Activated CD4-positive, alpha-beta T cell treated with anti-CD3 and anti-CD28 coated beads, Interleukin-2, amount 50 U/mL, for 24 hours (primary cell): Measurements from ENCODE around the gene NFX1.

Experiments used
- DNase-seq, 2 donors: peaks; one replicate each; pipeline ENCODE4 v3.0.0-alpha.2; 2020; ENCODE audit warnings: low read depth in 1 of 2, low spot score in 1 of 2

Gene NFX1

DNA sequence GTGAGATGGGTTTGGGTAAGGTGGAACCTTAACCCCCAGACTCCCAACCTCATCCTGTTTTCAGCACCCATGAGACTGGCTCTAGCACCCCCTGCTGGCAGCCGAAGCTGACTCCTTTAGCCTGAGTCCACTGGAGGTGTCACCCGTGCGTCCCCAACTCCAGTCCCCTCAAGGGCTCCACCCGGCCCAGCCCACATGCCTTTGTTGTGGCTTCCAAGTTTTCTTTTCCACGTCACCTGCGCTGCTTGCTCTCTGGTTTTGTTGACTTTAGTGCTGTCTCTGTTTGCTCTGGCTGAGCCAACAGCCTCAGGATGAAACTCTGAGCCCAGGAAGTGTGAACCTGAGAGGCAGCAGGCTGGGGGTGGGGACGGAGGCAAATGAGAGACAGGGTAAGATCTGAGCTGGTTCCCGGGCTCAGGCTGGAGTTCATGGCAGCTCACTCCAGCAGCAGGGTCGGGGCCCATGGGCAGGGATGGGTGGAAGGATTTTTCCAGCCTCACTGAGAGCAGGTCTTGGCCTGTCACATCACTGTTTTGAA lies 125.3 kb downstream of the NFX1 start:
- peak; percentile 69 to 77 for DNase-seq

DNA sequence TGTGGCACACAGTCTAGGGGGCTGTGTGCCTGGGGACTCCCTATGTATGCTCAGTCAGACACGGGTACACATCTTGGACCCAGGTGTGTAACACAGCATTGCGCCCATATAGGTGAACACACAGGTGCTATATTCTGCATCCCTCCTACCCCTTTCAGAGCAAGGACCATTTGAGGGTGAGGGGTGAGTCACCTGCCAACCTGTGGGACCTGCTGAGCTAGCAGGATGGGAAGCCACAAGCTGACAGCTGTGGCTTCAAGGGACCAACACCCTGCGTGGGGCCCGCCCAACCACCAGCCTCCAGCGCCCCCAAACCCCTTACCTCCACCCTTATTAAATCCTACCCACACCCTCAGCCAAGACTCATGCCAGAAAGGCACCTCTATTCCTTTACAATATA lies 126.7 kb downstream of the NFX1 start:
- no peak for DNase-seq

DNA sequence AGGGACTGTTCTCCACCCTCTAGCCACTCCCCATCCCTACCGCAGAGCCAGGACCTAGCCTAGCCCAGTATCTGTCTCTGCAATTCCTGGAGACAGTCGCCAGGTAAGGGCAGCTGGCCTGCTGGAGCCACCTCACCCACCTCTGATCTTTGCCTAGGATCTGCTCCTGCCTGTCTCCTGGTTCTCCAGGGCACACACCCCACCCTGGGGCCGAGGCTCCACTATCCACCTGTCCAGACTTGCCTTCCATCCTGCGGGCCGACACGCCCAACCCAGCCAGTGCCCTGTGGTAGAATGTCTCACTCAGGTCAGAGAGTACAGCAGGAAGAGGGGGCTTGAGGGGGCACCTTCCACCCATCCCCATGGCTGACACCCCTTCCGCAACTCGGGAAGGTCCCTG lies 127.8 kb downstream of the NFX1 start:
- no peak for DNase-seq

DNA sequence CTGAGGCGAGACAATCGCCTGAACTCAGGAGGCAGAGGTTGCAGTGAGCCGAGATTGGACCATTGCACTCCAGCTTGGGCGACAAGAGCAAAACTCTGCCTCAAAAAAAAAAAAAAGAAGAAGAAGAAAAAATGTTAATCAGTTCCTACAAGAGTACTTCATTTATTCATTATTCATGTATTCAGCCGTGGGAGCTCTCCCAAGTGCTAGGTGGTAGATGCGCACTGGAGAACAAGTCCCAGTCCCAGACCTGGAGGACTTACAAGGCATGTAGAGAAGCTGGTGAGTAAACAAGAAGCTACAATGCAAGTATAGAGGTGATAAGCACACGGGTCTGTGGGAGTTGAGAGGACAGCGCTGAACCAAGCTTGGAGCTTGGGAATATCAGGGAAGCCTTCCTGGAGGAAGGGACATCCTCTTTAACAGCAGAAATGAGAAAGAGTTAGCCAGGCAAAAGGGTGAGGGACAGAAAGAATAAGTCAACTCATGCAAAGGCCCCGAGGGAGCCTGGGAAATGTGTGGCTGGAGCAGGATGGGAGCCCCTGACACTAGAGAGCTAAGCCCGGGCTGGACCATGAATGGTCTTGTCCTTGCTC lies 129.5 kb downstream of the NFX1 start:
- no peak for DNase-seq
